K562 (cell line): ENCODE measurements around the gene BRSK1. TPM values are rescaled to one million over a fixed set of nuclear protein-coding genes. Genes with fewer than 3 reads are reported as not detected.
A peak's percentile ranks its signal among the peaks of the same experiment; 100 is the strongest.

Experiments
- ESRRB ChIP-seq: fragments of 250-450 bp; sonication (Bioruptor Pico); IDR thresholded peaks from 2 replicates; pipeline ENCODE4 v1.5.0; 2020; ENCODE audit warnings: mild to moderate bottlenecking, moderate library complexity, borderline replicate concordance
- FOXK1 ChIP-seq: sonication (generic); formaldehyde crosslinking; IDR thresholded peaks from 2 replicates; pipeline ENCODE4 v1.8.0; 2022; ENCODE audit warnings: missing genetic modification reagents, mild to moderate bottlenecking, borderline replicate concordance
- HMGN3 ChIP-seq: IDR thresholded peaks from 2 replicates; pipeline ENCODE4 v1.6.1; 2011; ENCODE audit warnings: borderline replicate concordance, low read depth, mild to moderate bottlenecking, mixed read lengths, low read length; ENCODE audit not compliant: insufficient read length; ENCODE audit errors: extremely low read depth
- POLR2G ChIP-seq: fragments of 200-400 bp; formaldehyde crosslinking; IDR thresholded peaks from 2 replicates; pipeline ENCODE4 v1.6.1; 2017; ENCODE audit warnings: low read depth, mild to moderate bottlenecking, antibody characterized with exemption, low read length, moderate library complexity
- RERE ChIP-seq: sonication (generic); formaldehyde crosslinking; IDR thresholded peaks from 2 replicates; pipeline ENCODE4 v1.8.0; 2023; ENCODE audit warnings: missing genetic modification reagents, mild to moderate bottlenecking, borderline replicate concordance
- SMARCB1 ChIP-seq: IDR thresholded peaks from 2 replicates; pipeline ENCODE4 v1.6.1; 2011; ENCODE audit warnings: improper control_type of control experiment, low read depth; ENCODE audit not compliant: insufficient read length
- SMC3 ChIP-seq: conservative IDR thresholded peaks from 2 replicates; pipeline ENCODE4 v1.6.1; 2011; ENCODE audit warnings: low read depth, low read length, improper control_type of control experiment; ENCODE audit not compliant: insufficient read depth
- STAT5A ChIP-seq: IDR thresholded peaks from 2 replicates; pipeline ENCODE4 v1.6.1; 2012; ENCODE audit warnings: low read length, inconsistent platforms, borderline replicate concordance
- STAT6 ChIP-seq: sonication (generic); formaldehyde crosslinking; IDR thresholded peaks from 2 replicates; pipeline ENCODE4 v1.8.1; 2023; ENCODE audit warnings: mild to moderate bottlenecking, missing genetic modification reagents
- ZFP30 ChIP-seq: fragments of 250-450 bp; sonication (Bioruptor Pico); IDR thresholded peaks from 2 replicates; pipeline ENCODE4 v1.8.0; 2022; ENCODE audit warnings: moderate library complexity, mild to moderate bottlenecking, inconsistent platforms, borderline replicate concordance
- ZNF121 ChIP-seq: sonication (generic); formaldehyde crosslinking; conservative IDR thresholded peaks from 2 replicates; pipeline ENCODE4 v1.8.0; 2022; ENCODE audit warnings: missing genetic modification reagents
- ZNF134 ChIP-seq: fragments of 250-450 bp; sonication (Bioruptor Pico); conservative IDR thresholded peaks from 2 replicates; pipeline ENCODE4 v1.4.0; 2020
- ZNF277 ChIP-seq: fragments of 250-450 bp; sonication (Bioruptor Pico); IDR thresholded peaks from 2 replicates; pipeline ENCODE4 v1.8.0; 2022; ENCODE audit warnings: inconsistent platforms, mild to moderate bottlenecking, moderate library complexity, borderline replicate concordance
- ZNF764 ChIP-seq: fragments of 250-450 bp; sonication (Bioruptor Pico); IDR thresholded peaks from 2 replicates; pipeline ENCODE4 v1.4.0; 2020; ENCODE audit warnings: low read depth, mild to moderate bottlenecking, moderate library complexity
- ZNF780A ChIP-seq: fragments of 250-450 bp; sonication (Bioruptor Pico); IDR thresholded peaks from 2 replicates; pipeline ENCODE4 v1.5.0; 2021; ENCODE audit warnings: mild to moderate bottlenecking
- ZSCAN29 ChIP-seq: fragments of 450-650 bp; IDR thresholded peaks from 2 replicates; pipeline ENCODE4 v1.6.1; 2017
- polyA plus RNA-seq, 8 experiments: library from polyadenylated mRNA; depleted of rRNA in 4 of 8; stranded (reverse) in 5 of 8; unstranded in 3 of 8; fragments of >200 nt; fragmentation: Nextera tagmentation in 2 of 8; fragmentation: Illumina TruSeq in 1 of 8; extraction: Ambion mirVana in 2 of 8; extraction: Trizol in 1 of 8; gene quantifications; 2 replicates each; pipeline versions ENCODE4 v1.2.1 to v1.2.3, GENCODE V29; 2011 to 2014; ENCODE audit warnings: inconsistent platforms in 1 of 8, missing spikeins in 1 of 8
- total RNA-seq, 7 experiments: library from RNA; depleted of rRNA in 6 of 7; stranded (reverse); fragments of >200 nt in 6 of 7; fragmentation: Illumina TruSeq in 2 of 7; extraction: Trizol in 2 of 7; gene quantifications; 2 replicates each; pipeline versions ENCODE4 v1.2.1 to v1.2.3, GENCODE V29; 2011 to 2021; ENCODE audit warnings: low replicate concordance in 1 of 7

BRSK1 gene
- total and polyA plus RNA-seq, 9 of the 15 experiments (the other 6 are each of a cell fraction or from before 2014, with no cell fraction given) = 1.7 to 9.3 (median 3.8) TPM; not detected in 2

- TF ChIP-seq HMGN3 = peak; percentile 93
- TF ChIP-seq ZNF121 (CRISPR knock-in tag) = no peak
- 0 out of 2 replicates have a peak, but pooled peaks have one; percentile 28 for TF ChIP-seq FOXK1 (CRISPR knock-in tag)
- no peak; the same call in 1 of the 2 replicates for TF ChIP-seq RERE (CRISPR knock-in tag)
- TF ChIP-seq ZNF134 = no peak
- TF ChIP-seq SMC3 = peak; percentile 68
- no peak for TF ChIP-seq SMARCB1
- peak; percentile 92 for TF ChIP-seq POLR2G
- no peak for TF ChIP-seq ZFP30
- no peak for TF ChIP-seq ZNF780A (CRISPR knock-in tag)
- TF ChIP-seq STAT6 (CRISPR knock-in tag) = 0 out of 2 replicates have a peak, but pooled peaks have one; percentile 3
- no peak for TF ChIP-seq ZNF277
- TF ChIP-seq ZNF764 (CRISPR knock-in tag) = no peak
- TF ChIP-seq ESRRB (CRISPR knock-in tag) = no peak
- peak; percentile 62; the same call in 1 of the 2 replicates for TF ChIP-seq STAT5A
- peak; percentile 94 for TF ChIP-seq ZSCAN29
These were observed 24.8 kb upstream of the BRSK1 start, which contains the start of gene PPP6R1 (continued) for GRCh38 chr19:55258828-55259539.
